NCI-H526 (cell line): ENCODE results near the gene ACD.

Experiments
- DNase-seq, 2 experiments: peaks; one replicate each; lab custom pipeline; 2025; lab: John Stamatoyannopoulos, UW

The ACD gene

DNA sequence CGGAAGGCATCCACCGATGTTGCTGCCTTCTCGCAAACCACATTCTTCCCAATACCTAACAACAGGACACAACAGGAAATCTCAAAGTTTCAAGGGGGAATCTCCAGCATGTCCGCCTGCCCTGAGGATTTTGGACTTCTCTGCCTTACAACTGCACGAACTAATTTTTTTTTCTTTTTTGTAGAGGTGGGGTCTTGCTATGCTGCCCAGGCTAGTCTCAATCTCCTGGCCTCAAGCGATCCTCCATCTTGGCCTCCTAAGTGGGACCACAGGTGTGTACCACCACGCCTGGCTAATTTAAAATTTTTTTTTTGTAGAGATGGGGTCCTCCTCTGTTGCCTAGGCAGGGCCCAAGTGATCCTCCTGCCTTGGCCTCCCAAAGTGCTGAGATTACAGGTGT, 15.9 kb upstream of the ACD start:
- no peak for DNase-seq

DNA sequence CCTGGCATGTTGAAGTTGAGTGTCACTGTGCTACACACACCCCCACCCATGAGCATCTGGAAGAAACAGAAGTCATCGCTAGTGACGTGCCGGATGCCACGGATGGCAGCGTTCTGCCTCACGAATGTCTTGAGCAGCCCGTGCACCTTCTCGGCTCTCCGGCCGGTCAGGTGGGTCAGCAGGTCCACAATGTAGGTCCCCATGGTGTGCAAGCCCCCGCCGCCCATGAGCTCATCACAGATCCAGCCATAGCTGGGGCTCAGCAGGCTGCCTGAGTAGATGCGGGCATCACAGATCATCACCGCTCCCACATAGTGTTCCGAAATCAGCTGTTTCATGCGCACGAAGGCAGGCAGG, 15.5 kb upstream of the ACD start:
- DNase-seq, result no peak

DNA sequence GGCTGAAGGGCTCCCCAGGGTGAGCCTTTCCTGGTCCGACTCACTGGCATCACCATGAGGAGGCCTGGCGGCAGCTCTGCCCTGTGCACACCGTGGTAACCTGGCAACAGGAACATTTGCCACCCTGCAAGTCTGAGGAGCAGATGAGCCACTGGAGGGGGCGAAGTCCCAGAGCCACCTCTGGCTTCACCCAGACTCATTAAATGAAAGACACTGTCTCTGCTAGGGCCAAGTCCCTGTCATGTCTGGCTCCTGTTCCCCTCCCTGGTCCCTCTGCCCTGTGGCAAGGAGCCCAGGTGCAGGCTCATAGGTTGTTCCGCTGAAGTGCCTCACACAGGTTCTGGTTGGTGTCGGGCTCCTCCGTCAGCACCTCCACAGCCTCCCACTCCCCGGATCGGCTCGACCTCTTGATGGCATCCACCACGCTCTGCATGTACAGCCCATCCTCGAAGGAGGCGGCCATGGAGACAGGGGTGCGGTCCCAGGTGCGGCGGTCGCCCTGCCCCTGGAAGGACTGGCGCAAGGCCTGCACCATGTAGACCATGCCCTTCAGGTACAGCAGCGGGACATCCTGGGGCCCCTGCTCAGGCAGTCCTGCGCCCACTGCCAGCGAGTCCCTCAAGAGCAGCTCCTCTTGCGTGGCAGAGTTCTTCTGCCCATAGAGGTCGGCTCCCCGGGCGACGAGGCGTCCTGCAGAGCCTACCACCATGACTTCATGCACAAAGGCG, 15.0 kb upstream of the ACD start:
- peak in 1 of 2 experiments; percentile 13 for DNase-seq

DNA sequence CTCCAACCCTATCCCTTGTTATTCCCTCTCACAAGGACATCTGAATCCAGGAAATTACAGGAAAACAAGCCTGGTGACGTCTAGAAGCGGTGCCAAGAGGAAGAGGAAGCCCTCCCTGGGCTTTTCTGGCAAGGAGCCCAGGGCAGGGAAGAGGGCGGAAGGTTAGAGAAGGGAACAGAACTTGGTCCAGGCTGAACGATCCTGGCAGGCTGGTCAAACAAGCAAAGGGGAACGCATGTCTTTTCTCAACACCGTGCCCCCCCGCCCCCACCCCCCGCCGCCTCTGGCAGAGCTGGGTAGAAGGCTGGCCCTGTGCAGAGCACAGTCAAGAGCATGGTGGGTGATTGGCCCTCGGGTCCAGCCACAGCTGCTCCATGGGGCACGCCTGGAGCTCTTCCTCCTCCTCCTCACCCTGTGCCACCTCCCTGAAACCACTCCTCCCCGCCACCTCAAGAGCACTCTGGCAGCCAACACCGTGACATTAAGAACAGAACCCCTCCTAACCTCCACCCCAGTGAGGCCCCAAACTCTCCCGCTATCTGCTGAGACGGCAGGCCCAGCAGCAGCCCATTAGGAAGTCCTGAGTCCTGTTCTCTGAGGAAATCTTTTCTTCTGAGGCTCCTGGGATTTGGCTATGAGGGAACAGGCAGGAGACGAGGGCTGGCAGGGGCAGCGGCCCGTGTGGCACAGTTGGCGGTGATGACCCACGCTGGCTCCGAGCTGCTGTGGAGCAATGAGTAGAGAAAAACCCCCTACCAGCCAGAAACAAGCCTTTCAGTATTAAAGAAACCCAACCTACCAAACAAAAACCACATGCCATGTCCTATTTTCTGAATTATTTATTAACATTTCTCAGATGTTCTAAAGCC, 13.9 kb upstream of the ACD start:
- DNase-seq, result no peak

DNA sequence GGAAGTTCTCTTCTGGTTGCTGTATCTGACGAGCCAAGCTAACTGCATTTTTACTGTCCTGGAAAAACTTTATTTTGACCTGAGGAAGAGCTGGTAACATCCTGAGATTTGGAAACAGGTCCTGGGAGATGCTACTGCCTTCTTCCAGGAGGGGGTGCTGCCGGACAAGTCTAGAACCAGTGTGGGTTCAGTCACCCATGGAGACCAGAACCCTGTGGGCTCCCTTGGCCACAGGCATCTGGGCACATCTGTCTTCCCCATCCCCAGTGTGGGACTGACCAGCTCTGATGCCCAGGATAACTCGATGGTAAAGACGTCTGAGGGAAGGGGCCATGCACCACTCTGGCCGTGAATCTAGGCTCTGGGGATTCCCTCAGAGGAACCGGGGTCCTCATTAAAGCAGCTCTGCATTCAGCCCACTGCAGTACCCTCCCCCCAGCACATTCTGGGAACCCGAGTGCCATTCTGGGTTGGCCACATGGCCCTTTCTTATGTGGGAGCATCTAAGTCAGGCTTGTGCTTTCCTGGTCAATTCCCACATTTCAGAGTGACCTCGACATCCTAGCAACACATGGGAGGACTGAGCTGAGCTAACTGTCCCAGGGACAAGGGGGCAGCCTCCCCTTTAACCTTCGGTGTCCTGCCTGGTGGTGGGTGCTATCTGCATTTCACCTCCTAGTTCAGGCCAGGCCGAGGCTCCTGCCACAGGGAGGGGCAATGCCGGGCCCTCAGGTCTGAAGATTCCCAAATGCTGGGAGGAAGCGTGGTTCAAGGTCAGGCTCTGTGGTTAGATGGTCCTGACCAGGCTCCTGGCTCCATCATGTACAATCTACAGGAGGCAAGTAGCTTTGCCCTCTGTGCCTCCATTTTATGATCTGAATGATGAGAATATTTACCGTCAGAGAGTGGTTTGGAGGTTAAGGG, 12.9 kb upstream of the ACD start:
- DNase-seq, result peak; percentile 40 to 72

DNA sequence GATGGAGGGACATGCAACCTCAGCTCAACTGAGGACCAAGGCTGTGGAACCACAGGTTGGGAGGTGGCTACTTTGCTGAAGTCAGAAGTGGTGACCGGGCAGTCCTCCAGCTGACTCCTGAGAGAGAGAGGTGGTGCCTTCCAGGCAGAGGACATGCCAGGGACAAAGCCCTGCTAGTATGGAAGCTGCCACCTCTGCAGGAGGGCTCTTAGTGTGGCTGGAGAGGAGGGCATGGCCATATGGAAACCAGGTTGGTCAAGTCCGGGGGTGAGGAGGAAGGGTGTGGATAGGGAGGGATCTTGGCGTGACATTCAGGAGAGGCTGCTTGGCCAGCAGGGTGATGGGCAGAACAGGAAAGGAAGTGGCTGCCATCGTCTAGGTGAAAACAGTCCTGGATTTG, 12.2 kb upstream of the ACD start:
- DNase-seq, result no peak

DNA sequence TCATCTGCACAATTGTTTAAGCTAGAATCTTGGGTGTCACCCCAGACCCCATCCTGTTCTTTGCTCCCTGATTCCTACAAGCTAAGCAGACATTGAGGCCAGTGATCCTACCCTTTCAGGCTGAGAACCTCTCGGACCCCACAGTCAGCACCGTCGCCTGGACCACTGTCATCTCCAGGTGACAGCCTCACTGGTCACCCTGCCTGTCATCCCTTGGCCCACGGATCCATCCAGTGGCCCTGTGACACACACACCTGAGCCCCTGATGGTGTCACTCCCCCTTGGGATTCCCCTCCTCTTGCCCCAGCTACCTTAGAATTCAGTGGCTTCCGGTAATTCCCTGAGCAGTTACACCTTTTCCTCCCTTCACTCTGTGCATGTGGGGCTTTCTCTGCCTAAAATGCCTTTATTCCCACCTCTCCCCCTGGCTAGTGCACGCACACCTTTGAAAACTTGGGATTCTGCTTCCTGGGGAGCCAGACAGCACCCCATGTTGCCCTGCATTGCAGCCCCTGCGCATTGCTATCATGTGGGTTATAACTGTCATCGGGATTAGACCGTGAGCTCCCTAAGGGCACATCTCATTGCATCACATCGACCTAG, 9.5 kb upstream of the ACD start:
- DNase-seq, result no peak

DNA sequence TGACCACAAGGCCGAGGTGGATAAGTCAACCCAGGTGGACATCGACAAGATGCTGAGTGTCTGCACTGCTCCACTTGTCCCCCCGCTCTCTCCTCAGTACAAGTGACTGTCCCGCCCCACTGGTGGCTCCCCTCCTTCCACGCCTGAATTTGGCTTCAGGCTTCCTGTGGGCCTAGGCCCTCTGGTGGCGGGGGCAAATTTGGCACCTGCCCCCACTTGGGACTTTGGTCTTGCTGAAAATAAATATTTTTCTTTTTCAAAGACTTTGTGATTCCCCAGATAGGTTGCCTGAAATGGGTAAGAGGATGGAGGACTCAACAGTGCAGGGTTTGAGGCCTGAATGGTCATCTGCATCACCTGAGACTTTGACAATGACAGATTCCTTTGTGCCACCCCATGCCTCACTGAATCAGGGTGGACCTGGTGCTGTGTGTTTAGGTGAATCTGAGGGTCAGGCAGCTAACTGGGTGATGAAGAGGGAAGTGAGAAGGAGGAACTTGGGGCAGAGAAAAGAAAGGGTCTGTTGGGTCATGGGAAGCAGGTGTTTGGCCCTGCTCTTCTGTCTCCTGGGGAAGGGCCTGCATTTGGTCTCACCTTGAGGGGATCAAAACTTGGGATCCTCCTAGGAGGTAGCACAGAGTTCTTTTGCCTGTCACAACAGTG, 8.6 kb upstream of the ACD start:
- DNase-seq, result no peak

DNA sequence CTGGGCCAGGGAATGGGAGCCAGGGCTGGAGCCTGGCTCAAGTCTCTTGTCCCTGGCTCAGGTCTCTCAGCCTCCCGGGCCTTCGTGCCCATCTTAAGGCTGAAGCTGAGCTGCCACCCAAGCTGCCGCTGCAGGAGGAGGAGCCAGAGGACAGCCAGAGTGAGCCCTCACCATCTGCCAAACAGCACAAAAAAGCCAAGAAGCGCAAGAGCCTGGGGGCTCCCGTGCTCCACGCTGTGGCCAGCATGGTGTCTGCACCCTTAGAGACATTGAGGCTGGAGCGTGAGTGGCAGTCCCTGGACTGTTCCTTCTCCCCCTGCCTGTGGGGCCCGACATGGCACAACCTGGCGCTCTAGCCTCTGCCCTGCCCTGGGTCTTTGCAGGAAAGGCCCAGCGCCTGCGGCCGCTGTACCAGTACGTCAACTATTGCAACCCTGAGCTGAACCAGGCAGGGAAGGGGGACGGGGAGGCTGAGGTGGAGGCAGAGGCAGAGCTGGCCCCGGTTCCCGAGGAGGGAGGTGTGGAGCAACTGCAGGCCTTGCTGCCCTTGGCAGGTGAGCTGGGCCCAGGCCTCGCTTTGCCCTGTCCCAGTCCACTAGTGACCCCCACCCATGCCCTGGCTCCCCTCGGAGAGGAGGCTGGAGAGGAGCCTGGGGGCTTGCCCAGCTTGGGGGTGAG, 7.9 kb upstream of the ACD start:
- DNase-seq, result peak; percentile 86 to 93

DNA sequence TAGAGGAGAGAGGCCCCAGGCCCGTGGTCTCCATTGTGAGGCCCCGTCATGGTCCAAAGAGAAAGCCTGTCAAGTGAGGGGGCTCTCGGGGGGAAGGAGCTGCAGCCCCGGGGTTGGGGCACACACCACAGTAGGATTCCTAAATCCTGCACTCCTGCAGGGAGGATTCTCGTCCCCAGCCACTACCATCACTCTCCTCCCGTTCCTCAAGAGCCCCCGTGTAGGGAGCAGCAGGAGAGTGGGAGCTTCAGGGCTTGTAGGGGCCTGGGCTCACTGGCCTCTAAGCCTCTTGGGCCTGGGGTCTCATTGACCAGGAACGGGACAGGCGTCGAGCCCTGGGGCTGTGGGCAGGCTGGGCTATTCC, 7.4 kb upstream of the ACD start:
- no peak for DNase-seq

DNA sequence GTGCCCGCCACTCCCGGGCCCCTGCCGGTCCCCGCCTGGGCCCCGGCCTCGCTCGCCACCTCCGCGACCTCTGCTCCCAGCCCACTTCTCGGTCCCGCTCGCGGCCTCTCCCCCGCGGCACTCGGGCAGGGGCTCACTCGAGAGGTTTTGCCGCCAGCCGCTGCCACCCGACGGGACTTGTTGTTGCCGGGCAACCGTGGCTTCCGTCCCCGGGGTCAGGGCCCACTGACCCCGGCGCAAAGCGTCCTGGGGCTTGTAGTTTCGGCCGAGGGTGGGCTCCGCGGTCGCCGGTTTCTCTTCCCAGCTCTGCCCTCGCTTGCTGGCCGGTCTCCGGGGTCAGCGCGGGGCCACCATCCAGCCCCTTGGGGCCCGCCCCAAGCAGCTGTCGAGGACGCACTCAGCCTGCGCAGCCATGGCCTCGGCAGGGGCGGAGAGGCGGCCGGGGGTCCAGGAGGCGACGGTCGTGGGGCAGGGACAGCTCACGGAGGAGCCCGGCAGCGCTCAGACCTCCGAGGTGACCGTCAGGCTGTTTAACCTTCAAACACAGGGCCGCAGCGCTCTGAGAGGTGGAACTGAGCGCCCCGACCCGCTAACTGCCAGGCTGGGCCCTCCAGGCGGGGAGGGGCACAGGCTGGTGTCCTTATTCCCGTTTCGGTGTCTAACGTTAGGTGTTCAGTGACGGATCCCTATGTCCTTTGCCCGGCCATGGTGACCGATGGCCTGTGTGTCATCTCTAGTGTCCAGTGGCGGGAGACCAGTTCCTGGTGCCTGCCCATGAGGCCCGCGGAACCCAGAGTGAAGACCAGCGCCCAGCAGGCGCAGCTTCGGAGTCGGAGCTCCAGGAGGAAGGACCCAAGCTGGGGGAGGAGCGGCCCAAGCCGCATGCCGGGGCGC, 6.7 kb upstream of the ACD start, which contains the start of the genes C16orf86 and ENKD1:
C16orf86 (plus strand) TSS at position 256 of the 894 bp plus-strand sequence; CDS start at position 413, 157 bp downstream.
ENKD1 (minus strand) TSS at position 192 of the 894 bp plus-strand sequence. CDS start 308 bp downstream, outside the sequence.
- peak; percentile 39 to 84 for DNase-seq

DNA sequence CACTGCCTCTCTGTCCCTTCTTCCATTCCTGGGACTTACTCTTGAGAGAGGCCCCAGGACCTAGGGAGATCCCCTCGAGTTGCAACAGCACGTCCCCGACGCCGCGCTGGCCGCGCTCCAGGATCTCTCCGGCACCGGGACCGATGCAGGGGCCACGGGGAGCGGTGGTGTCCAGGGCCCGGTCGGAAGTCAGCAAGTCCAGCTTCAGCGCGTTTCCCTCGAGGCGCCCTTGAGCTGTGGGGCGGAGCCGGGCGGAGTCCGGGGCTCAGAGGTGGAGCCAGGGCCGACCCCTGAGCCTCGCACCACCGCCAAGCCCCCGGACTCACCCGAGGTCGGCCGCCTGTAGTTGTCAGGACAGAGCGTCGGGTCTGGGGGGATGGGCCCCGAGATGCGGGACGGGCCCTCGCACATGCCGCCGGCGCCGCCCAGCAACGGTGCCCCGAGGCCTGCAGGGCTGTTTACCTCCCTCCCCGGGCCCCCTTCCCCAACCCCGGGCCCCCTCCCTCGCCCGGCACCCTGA, 6.0 kb upstream of the ACD start:
- DNase-seq, result peak in 1 of 2 experiments; percentile 44

DNA sequence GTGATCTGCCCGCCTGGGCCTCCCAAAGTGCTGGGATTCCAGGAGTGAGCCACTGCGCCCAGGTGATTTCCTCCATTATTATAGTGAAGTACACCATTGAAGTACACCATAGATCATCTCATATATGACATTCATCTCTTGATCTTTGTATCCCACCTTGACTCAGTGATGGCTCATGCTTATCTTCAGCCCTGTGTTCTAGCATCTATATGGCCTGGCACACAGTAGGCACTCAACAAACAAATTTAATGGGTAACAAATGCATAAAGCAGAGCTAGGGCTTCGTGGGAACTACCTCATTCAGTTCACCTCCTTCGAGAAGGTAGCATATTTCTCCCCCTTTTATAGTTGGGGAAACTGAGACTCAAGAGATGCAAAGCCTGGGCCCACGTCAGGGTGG, 5.5 kb upstream of the ACD start:
- DNase-seq, result no peak

DNA sequence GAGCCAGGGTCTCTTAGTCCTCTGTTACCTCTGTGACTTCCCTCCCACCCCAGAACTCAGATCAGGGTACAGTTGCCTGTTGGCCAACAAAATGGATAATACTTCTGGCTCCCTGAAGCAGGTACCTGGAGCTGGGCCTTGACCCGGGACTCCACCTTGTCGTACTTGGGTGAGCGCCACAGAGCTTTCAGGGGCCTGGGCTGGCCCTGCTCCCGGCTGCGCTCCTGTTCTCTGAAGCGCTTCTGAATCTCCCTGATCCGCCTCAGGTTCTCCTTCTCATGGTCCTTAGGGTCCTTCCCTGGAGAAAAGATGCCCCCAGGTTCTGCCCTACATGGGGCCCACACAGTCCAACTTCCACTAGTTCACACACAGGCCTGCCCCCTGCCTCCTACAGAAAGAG, 4.8 kb upstream of the ACD start:
- DNase-seq, result no peak

DNA sequence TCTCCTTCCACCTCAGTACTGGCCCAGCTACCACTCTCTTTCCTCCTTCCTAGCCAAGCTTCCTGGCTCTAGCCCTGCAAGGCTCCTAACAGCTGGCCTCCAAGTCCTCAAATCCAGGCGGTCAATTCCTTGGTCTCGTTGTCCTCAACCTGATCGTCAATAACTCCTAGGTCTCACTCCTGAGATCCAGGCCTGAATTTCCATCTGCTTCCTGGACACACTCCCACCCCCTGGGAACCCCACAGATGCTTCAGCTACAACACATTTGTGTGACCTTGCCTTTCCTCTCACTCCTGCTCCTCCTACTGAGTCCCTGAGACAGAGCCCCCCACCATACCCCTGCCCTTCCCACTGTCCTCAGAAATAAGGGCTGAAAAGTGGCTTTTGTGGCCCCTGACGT, 4.2 kb upstream of the ACD start:
- no peak for DNase-seq

DNA sequence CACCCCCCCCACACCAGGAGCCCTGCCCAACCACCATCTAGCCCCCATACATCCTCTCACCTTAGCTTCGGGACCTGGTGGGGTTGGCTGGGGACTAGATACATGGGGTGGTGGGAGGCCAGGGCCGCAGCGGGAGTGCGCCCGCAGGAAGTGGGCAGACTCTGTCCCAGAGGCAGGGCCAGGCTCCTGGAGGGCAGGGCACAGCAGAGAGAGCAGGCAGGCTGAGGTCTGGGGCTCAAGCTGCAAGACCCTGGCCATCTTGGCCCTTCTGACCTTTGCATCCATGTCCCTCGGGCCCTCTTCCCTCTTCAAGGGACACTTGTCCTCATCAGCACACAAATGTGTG, 3.8 kb upstream of the ACD start:
- DNase-seq, result no peak

DNA sequence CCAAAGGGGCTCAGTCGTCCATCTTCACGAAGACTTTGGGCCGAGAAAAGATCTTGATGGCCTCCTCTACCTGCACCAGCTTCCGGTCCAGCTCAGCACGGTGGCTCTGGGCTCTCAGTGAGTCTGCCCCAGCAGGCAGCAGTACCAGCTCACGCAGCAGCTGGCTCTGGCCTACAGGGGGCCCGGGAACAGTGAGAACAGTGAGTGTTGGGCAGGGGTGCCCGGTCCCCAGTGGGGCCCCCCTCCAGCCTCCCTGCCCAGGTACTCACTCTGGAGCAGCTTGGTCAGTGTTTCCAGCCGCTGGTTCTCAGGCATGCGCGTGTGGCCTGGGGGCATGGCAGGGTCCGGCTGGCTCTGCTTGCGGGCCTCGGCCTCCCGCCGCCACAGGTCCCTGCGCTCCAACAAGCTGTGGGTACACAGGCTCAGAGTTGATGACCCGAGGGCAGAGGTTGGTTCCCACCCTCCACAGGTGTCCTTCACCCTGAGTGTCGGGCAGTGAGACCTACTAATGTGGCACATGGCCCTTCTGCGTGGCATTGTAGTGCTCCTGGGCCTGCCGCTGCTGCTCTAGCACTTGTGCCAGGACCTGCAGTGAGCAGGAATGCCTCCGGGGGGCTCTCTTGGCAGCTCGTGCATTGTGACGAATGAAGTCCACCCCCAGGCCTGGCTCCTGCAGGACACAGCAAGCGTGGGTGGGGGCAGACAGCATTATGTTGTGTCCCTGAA, 3.3 kb upstream of the ACD start:
- DNase-seq, result peak in 1 of 2 experiments; percentile 32

DNA sequence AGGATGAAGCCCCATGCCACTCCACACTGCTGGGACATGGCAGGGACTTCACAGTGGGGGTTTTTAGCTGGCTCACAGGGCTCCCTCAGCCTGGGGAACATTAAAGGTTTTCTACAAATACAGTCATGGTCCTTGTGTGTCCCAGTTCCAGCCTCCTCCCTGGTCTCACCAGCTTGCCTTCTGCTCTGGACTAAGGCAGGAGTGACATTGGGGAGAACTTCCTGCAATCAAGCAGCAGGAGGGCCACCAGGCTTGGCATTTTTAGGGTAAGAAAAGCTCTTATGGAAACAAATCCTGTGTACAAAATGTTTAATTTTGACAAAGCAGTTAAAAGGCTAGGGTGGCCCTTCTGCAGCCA, 2.6 kb upstream of the ACD start:
- DNase-seq, result no peak
